GM21717 (cell line): Measurements from ENCODE around the gene REPS1.
"Not testable (repeated sequence)": the region's sequence is repeated elsewhere in the genome, so short reads cannot be mapped to it uniquely, and the experiment has no call there.

Experiments used
- ATAC-seq: cut with Tn5 transposase; IDR thresholded peaks from one replicate; pipeline ENCODE4 v1.9.1; 2021; ENCODE audit warnings: mild to moderate bottlenecking, moderate library complexity; ENCODE audit not compliant: unreplicated experiment

The REPS1 gene

GRCh38 chr6:139003751-139004150 lies 15.7 kb upstream of the REPS1 start:
- no peak for ATAC-seq

GRCh38 chr6:138999949-139000725 lies 12.1 kb upstream of the REPS1 start:
- ATAC-seq, result no peak

GRCh38 chr6:138997136-138997535 lies 9.1 kb upstream of the REPS1 start:
- ATAC-seq, result no peak

- no peak for ATAC-seq
These were observed 8.5 kb upstream of the REPS1 start for GRCh38 chr6:138996524-138996923.

GRCh38 chr6:138993410-138993809 lies 5.4 kb upstream of the REPS1 start:
- ATAC-seq, result not testable (repeated sequence)

- not testable (repeated sequence) for ATAC-seq
These were observed 4.9 kb upstream of the REPS1 start for GRCh38 chr6:138992965-138993364.

GRCh38 chr6:138991206-138991605 lies 3.2 kb upstream of the REPS1 start:
- ATAC-seq, result no peak

- ATAC-seq, result no peak
These were observed 1.3 kb upstream of the REPS1 start for GRCh38 chr6:138989098-138989983.

- peak; percentile 17 for ATAC-seq
These were observed 399 bp upstream of the REPS1 start for GRCh38 chr6:138988469-138988834.

- ATAC-seq, result peak; percentile 2
These were observed 892 bp downstream of the REPS1 start for GRCh38 chr6:138987080-138987642.

GRCh38 chr6:138986578-138986977 lies 1.5 kb downstream of the REPS1 start:
- no peak for ATAC-seq

GRCh38 chr6:138981416-138981815 lies 6.6 kb downstream of the REPS1 start:
- ATAC-seq, result no peak

GRCh38 chr6:138979813-138980668 lies 8.0 kb downstream of the REPS1 start:
- ATAC-seq, result peak; percentile 60

- ATAC-seq, result no peak
These were observed 8.7 kb downstream of the REPS1 start for GRCh38 chr6:138979365-138979764.

- ATAC-seq, result no peak
These were observed 9.8 kb downstream of the REPS1 start for GRCh38 chr6:138978229-138978628.

- no peak for ATAC-seq
These were observed 10.3 kb downstream of the REPS1 start for GRCh38 chr6:138977646-138978167.

GRCh38 chr6:138977242-138977641 lies 10.8 kb downstream of the REPS1 start:
- ATAC-seq, result no peak

- no peak for ATAC-seq
These were observed 12.2 kb downstream of the REPS1 start for GRCh38 chr6:138975815-138976214.

GRCh38 chr6:138973466-138974153 lies 14.4 kb downstream of the REPS1 start:
- no peak for ATAC-seq

GRCh38 chr6:138972226-138972665 lies 15.8 kb downstream of the REPS1 start:
- ATAC-seq, result no peak
